Activated CD4-positive, alpha-beta T cell treated with anti-CD3 and anti-CD28 coated beads, Interleukin-10, Interleukin-2, amounts not matched to agents 100 ng/mL and 50 ng/mL, durations not matched to agents 16 hours and 8 hours (primary cell): ENCODE data around the gene TNFRSF13B.
"Not testable (repeated sequence)": the region's sequence is repeated elsewhere in the genome, so short reads cannot be mapped to it uniquely, and the experiment has no call there.

Experiments
- DNase-seq: peaks from one replicate; pipeline ENCODE4 v3.0.0-alpha.2; 2020

TNFRSF13B gene

GRCh38 chr17:16906680-16907079 lies 65.2 kb downstream of the TNFRSF13B start:
- DNase-seq = peak; percentile 26

GRCh38 chr17:16905593-16906191 lies 66.2 kb downstream of the TNFRSF13B start:
- peak; percentile 14 for DNase-seq

- DNase-seq = not testable (repeated sequence)
These were observed 68.8 kb downstream of the TNFRSF13B start for GRCh38 chr17:16903070-16903469.

GRCh38 chr17:16900288-16900882 lies 71.5 kb downstream of the TNFRSF13B start:
- DNase-seq = no peak

GRCh38 chr17:16897211-16897896 lies 74.6 kb downstream of the TNFRSF13B start:
- DNase-seq = not testable (repeated sequence)

- DNase-seq = not testable (repeated sequence)
These were observed 75.7 kb downstream of the TNFRSF13B start for GRCh38 chr17:16896235-16896634.

GRCh38 chr17:16893527-16893926 lies 78.4 kb downstream of the TNFRSF13B start:
- DNase-seq = not testable (repeated sequence)

- not testable (repeated sequence) for DNase-seq
These were observed 79.0 kb downstream of the TNFRSF13B start for GRCh38 chr17:16892876-16893454.

- DNase-seq = no peak
These were observed 82.8 kb downstream of the TNFRSF13B start for GRCh38 chr17:16889088-16889465.
